A549 (cell line): Measurements from ENCODE around the gene PPP2R2D.

Source experiments
- ESRRA ChIP-seq: fragments of 150-350 bp; IDR thresholded peaks from 2 replicates; pipeline ENCODE4 v1.6.1; 2014; ENCODE audit warnings: mild to moderate bottlenecking, low read length, borderline replicate concordance
- MAFK ChIP-seq: fragments of 450-650 bp; IDR thresholded peaks from 2 replicates; pipeline ENCODE4 v1.6.1; 2014; ENCODE audit not compliant: partially characterized antibody
- POLR2A ChIP-seq: IDR thresholded peaks from 2 replicates; pipeline ENCODE4 v1.6.1; 2012; ENCODE audit warnings: mild to moderate bottlenecking, low read length
- RAD21 ChIP-seq, 2 experiments: fragments of >200 bp in 1 of 2; sonication (Bioruptor Twin) in 1 of 2; formaldehyde crosslinking in 1 of 2; IDR thresholded peaks in 1 of 2; conservative IDR thresholded peaks in 1 of 2; 2 replicates in 1 of 2; 3 replicates in 1 of 2; pipeline ENCODE4 v1.6.1; 2012 to 2018; ENCODE audit warnings: inconsistent platforms in 1 of 2
- RCOR1 ChIP-seq: fragments of 150-350 bp; IDR thresholded peaks from 2 replicates; pipeline ENCODE4 v1.6.1; 2014; ENCODE audit warnings: antibody characterized with exemption, low read length, low read depth
- TP53 ChIP-seq: fragments of 250-450 bp; sonication (Bioruptor Pico); IDR thresholded peaks from 2 replicates; pipeline ENCODE4 v1.5.0; 2021; ENCODE audit warnings: mild to moderate bottlenecking, moderate library complexity
- ZFP36 ChIP-seq: fragments of 450-650 bp; IDR thresholded peaks from 2 replicates; pipeline ENCODE4 v1.6.1; 2014; ENCODE audit warnings: borderline replicate concordance; ENCODE audit not compliant: partially characterized antibody
- TF ChIP-seq, protein P1 (sequence below): fragments of >200 bp; sonication (Bioruptor Twin); formaldehyde crosslinking; IDR thresholded peaks from 3 replicates; pipeline ENCODE4 v1.6.1; 2016
- TF ChIP-seq, protein P2 (sequence below): fragments of >200 bp; sonication (Bioruptor Twin); formaldehyde crosslinking; IDR thresholded peaks from 3 replicates; pipeline ENCODE4 v1.5.1; 2016

DNA sequence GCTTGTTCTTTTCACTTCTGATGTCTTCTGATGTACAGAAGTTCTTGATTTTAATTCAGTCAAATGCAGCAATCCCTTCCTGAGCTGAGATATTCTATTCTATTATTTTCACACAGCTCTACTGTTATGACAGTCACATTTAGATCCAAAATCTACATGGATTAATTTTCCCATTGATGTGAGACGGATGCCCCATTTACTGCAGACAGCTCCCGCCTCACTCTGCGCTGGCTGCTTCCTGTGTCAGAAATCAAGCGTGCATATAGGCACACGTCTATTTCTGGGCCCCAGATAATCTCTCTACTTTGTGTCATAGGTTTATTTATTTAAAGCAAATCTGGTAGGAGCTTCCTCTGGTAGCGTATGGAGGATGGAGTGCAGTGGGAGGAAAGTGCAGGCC is 74.2 kb downstream of the PPP2R2D start:
- TF ChIP-seq POLR2A (no peak), RCOR1 (no peak), RAD21 (conservative IDR thresholded peaks at IDR 0.05 in 1 of 2, IDR thresholded peaks at IDR 0.05 in 1 of 2) (no peak), ZFP36 (no peak), TP53 (no peak), ESRRA (no peak), MAFK (no peak)
- TF ChIP-seq, protein P1, sequence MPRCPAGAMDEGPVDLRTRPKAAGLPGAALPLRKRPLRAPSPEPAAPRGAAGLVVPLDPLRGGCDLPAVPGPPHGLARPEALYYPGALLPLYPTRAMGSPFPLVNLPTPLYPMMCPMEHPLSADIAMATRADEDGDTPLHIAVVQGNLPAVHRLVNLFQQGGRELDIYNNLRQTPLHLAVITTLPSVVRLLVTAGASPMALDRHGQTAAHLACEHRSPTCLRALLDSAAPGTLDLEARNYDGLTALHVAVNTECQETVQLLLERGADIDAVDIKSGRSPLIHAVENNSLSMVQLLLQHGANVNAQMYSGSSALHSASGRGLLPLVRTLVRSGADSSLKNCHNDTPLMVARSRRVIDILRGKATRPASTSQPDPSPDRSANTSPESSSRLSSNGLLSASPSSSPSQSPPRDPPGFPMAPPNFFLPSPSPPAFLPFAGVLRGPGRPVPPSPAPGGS: no peak
- TF ChIP-seq, protein P2, sequence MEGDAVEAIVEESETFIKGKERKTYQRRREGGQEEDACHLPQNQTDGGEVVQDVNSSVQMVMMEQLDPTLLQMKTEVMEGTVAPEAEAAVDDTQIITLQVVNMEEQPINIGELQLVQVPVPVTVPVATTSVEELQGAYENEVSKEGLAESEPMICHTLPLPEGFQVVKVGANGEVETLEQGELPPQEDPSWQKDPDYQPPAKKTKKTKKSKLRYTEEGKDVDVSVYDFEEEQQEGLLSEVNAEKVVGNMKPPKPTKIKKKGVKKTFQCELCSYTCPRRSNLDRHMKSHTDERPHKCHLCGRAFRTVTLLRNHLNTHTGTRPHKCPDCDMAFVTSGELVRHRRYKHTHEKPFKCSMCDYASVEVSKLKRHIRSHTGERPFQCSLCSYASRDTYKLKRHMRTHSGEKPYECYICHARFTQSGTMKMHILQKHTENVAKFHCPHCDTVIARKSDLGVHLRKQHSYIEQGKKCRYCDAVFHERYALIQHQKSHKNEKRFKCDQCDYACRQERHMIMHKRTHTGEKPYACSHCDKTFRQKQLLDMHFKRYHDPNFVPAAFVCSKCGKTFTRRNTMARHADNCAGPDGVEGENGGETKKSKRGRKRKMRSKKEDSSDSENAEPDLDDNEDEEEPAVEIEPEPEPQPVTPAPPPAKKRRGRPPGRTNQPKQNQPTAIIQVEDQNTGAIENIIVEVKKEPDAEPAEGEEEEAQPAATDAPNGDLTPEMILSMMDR: no peak
